Inflammatory macrophage (primary cell): ENCODE results near the gene DEPDC5.

ENCODE experiments used
- DNase-seq, 2 donors: peaks; one replicate each; pipeline ENCODE4 v3.0.0-alpha.2; 2020 to 2022

Gene DEPDC5

GRCh38 chr22:31852691-31853421 lies 99.0 kb downstream of the DEPDC5 start:
- no peak for DNase-seq

GRCh38 chr22:31853736-31854495 lies 100.1 kb downstream of the DEPDC5 start:
- no peak for DNase-seq

- DNase-seq, result no peak
Observed at GRCh38 chr22:31857247-31857646, 103.4 kb downstream of the DEPDC5 start.

- no peak for DNase-seq
Observed at GRCh38 chr22:31861226-31861840, 107.5 kb downstream of the DEPDC5 start.

- DNase-seq, result no peak
Observed at GRCh38 chr22:31866918-31867317, 113.1 kb downstream of the DEPDC5 start.

GRCh38 chr22:31867386-31868153 lies 113.8 kb downstream of the DEPDC5 start:
- DNase-seq, result peak in 1 of 2 donors; percentile 8

GRCh38 chr22:31869739-31870138 lies 115.9 kb downstream of the DEPDC5 start:
- DNase-seq, result no peak

GRCh38 chr22:31870890-31871289 lies 117.1 kb downstream of the DEPDC5 start:
- DNase-seq, result peak in 1 of 2 donors; percentile 22

GRCh38 chr22:31871480-31871879 lies 117.7 kb downstream of the DEPDC5 start:
- DNase-seq, result peak; percentile 25 to 29

- no peak for DNase-seq
Observed at GRCh38 chr22:31872209-31872608, 118.4 kb downstream of the DEPDC5 start.

- DNase-seq, result no peak
Observed at GRCh38 chr22:31874821-31875220, 121.0 kb downstream of the DEPDC5 start.

- DNase-seq, result no peak
Observed at GRCh38 chr22:31876156-31876920, 122.5 kb downstream of the DEPDC5 start.

- no peak for DNase-seq
Observed at GRCh38 chr22:31879585-31879984, 125.8 kb downstream of the DEPDC5 start.

- DNase-seq, result no peak
Observed at GRCh38 chr22:31881200-31881599, 127.4 kb downstream of the DEPDC5 start.

GRCh38 chr22:31881865-31882264 lies 128.0 kb downstream of the DEPDC5 start:
- no peak for DNase-seq

- DNase-seq, result no peak
Observed at GRCh38 chr22:31882971-31883370, 129.2 kb downstream of the DEPDC5 start.

GRCh38 chr22:31883989-31884388 lies 130.2 kb downstream of the DEPDC5 start:
- no peak for DNase-seq

- DNase-seq, result no peak
Observed at GRCh38 chr22:31891366-31892079, 137.7 kb downstream of the DEPDC5 start.

GRCh38 chr22:31892080-31892433 lies 138.2 kb downstream of the DEPDC5 start:
- no peak for DNase-seq

GRCh38 chr22:31893460-31893859 lies 139.6 kb downstream of the DEPDC5 start:
- DNase-seq, result no peak

GRCh38 chr22:31895411-31896123 lies 141.7 kb downstream of the DEPDC5 start:
- no peak for DNase-seq
